HG03108 (cell line): ENCODE measurements around the gene IFT80.

Source experiments
- ATAC-seq: cut with Tn5 transposase; IDR thresholded peaks from one replicate; pipeline ENCODE4 v1.9.1; 2021; ENCODE audit warnings: moderate library complexity; ENCODE audit not compliant: unreplicated experiment

The IFT80 gene

GRCh38 chr3:160399125-160400029 lies at the start of gene IFT80, which contains the start of gene SMC4:
IFT80 (minus strand) TSS chr3:160399225; CDS start chr3:160384600, 14,625 bp downstream.
SMC4 (plus strand) TSS chr3:160399650; CDS start chr3:160400827, 1,177 bp downstream.
- ATAC-seq: peak; percentile 93

GRCh38 chr3:160447544-160447943 lies 48.5 kb upstream of the IFT80 start:
- ATAC-seq: no peak

- ATAC-seq: no peak
These were observed 47.6 kb upstream of the IFT80 start for GRCh38 chr3:160446522-160447056.

DNA sequence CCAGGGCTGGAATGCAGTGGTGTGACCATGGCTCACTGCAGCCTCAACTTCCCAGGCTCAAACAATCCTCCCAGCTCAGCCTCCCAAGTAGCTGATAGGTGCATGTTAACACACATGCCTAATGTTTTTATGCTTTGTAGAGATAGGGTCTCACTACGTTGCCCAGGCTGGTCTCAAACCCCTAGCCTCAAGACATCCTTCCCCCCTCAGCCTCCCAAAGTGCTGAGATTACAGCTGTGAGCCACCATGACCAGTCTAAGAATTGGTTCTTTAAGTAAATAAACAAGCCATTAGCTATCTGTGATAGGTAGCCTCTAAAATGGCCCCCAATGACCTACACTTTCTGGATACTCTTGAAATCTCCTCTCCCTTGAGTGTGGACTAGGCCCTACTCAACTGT lies 46.8 kb upstream of the IFT80 start:
- ATAC-seq: no peak

- no peak for ATAC-seq
These were observed 45.4 kb upstream of the IFT80 start for GRCh38 chr3:160444411-160444810.

- no peak for ATAC-seq
These were observed 41.7 kb upstream of the IFT80 start for GRCh38 chr3:160440687-160441086.

DNA sequence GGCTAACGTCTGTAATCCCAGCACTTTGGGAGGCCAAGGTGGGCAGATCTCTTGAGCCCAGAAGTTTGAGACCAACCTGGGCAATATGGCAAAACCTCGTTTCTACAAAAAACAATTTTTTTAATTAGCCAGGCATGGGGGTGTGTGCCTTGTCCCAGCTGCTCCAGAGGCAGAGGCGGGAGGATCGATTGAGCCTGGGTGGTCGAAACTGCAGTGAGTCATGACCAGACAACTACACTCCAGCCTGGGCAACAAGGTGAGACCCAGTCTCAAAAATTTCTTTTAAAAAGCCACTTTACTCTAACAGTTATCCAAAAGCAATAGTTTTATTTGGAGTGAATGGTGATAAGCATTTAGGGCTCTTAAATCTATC lies 38.0 kb upstream of the IFT80 start:
- ATAC-seq: no peak

GRCh38 chr3:160435747-160436146 lies 36.7 kb upstream of the IFT80 start:
- no peak for ATAC-seq

- ATAC-seq: no peak
These were observed 36.1 kb upstream of the IFT80 start for GRCh38 chr3:160435095-160435494.

- no peak for ATAC-seq
These were observed 35.0 kb upstream of the IFT80 start for GRCh38 chr3:160434071-160434470.

DNA sequence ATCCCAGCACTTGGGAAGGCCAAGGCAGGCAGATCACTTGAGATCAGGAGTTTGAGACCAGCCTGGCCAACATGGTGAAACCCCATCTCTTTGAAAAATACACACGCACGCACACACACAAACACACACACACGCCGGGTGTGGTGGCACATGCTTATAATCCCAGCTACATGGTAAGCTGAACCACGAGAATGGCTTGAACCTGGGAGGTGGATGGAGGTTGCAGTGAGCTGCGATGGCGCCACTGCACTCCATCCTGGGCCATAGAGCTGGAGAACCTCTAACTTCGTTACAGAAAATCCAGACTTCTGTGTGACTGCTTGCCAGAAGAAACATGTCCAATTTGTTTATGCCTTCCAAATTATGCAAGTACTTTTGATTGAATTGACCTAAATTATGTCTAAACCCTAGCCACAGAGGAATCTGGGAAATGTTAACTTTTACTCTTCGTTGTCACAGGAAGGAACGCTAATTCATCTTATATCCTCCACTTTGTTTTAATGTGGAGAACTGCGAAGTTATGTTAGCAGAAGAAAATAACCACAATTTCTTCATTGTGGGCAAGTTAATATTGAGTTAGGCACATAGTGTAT lies 28.9 kb upstream of the IFT80 start:
- ATAC-seq: no peak

DNA sequence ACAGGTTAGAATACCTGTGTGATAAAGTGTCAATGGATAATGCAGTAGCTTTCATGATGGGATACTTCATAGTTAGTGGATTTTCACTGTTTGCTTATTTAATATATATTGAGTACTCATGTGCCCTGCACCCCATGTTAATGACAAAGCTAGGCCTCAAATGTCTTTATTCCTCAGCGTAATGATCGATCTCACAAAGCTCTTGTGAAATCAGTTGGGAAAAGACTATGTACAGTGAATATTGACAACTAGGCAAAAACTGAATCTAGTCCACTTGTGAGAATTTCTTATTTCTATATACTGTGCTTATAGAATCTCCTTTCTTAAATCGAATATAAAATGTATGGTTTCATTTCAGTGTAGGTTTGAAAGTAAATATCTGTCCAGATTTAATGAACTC lies 18.3 kb upstream of the IFT80 start:
- ATAC-seq: no peak

DNA sequence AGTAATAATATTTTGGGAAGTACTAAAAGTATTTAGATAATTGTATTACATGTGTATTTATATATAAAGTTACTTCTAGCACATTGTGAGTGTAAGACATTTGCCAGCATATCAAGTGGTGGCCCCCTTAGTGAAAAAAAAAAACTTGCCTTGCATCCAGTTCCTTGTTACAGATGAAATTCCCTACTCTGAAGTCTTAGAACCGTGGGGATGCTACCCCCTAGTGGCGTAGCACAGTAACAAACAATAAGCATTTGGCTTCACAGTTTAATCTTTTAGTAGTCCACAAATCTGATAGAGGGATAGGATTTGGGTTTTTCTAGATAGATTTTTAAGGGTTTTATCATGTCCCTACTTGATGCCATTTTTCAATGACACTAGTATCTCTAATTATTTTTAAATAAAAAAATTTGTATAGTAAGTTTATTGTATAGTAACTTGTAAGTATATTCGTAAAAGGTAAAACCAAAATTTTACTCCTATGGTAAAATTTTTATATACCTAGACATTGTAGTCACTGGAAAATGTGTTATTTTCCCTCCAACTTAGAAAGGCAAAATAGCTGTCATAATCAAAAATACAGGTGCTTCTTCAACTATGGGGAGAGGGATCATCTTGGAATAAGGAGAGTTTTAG lies 14.7 kb upstream of the IFT80 start:
- ATAC-seq: no peak

DNA sequence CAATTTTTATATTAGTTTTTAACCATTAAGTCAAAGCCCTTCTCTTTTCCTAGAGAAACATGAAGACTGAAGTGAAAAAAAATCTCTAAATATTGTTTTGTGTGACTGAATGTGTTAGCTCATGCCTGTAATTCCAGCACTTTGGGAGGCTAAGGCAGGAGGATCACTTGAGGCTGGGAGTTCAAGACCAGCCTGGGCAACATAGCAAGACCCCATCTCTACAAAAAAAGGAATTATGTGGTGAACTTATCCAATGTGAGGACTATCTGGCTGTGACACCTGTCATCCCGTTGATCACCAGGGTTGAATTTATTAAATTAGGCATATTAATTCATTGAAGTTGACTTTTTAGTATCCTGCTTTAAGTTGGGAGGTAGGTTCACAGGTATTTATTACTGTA lies 13.5 kb upstream of the IFT80 start:
- no peak for ATAC-seq

- ATAC-seq: no peak
These were observed 11.0 kb upstream of the IFT80 start for GRCh38 chr3:160409812-160410610.

- no peak for ATAC-seq
These were observed 4.9 kb upstream of the IFT80 start for GRCh38 chr3:160403796-160404470.

DNA sequence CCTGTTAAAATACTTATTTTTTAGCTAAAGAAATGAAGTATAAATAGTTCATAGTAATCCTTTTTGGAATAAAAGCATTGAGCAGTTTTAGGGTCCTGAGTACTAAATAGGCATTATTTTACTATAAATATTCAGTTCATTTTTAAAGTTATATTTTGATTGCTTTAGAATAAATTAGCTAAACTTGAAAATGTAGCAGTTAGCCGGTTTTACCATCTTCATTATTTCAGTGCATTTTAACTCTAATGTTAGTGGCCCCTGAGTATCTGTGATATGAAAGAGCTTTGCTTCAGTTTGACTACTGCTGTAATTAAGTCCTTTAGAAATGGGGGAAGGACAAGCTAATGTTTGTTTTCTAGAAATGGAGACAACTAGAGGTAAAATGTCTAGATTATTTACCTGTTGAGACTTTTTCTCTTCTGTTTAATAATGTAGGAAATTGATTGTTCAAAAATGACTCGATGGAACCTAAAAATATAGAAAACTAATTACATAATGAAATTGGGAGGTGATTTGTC lies 4.1 kb upstream of the IFT80 start:
- no peak for ATAC-seq

- ATAC-seq: no peak
These were observed 3.4 kb upstream of the IFT80 start for GRCh38 chr3:160402221-160403027.
